HG02798 (cell line): ENCODE measurements around the gene KRTAP12-1.
"Not testable (repeated sequence)": the region's sequence is repeated elsewhere in the genome, so short reads cannot be mapped to it uniquely, and the experiment has no call there.

Experiments
- ATAC-seq: cut with Tn5 transposase; IDR thresholded peaks from one replicate; pipeline ENCODE4 v1.9.1; 2021; ENCODE audit warnings: mild to moderate bottlenecking; ENCODE audit not compliant: unreplicated experiment, poor library complexity

KRTAP12-1 gene

GRCh38 chr21:44681152-44681551 lies 811 bp downstream of the KRTAP12-1 start:
- ATAC-seq: no peak

- ATAC-seq: no peak
Measured at GRCh38 chr21:44677881-44678280, 4.1 kb downstream of the KRTAP12-1 start.

- ATAC-seq: no peak
Measured at GRCh38 chr21:44671911-44672310, 10.1 kb downstream of the KRTAP12-1 start.

GRCh38 chr21:44670642-44671432 lies 11.1 kb downstream of the KRTAP12-1 start:
- no peak for ATAC-seq

- ATAC-seq: no peak
Measured at GRCh38 chr21:44667612-44668011, 14.4 kb downstream of the KRTAP12-1 start.

- ATAC-seq: no peak
Measured at GRCh38 chr21:44666401-44667320, 15.3 kb downstream of the KRTAP12-1 start, which contains the start of gene KRTAP12-2. TSS of gene KRTAP12-2 (minus strand) at chr21:44666927. CDS start at chr21:44666886, 41 bp downstream.

GRCh38 chr21:44664691-44665090 lies 17.3 kb downstream of the KRTAP12-1 start:
- ATAC-seq: no peak

GRCh38 chr21:44661567-44661966 lies 20.4 kb downstream of the KRTAP12-1 start:
- ATAC-seq: not testable (repeated sequence)

- no peak for ATAC-seq
Measured at GRCh38 chr21:44658913-44659595, 22.9 kb downstream of the KRTAP12-1 start.

GRCh38 chr21:44658541-44658910 lies 23.4 kb downstream of the KRTAP12-1 start:
- no peak for ATAC-seq

- no peak for ATAC-seq
Measured at GRCh38 chr21:44657635-44658540, 24.1 kb downstream of the KRTAP12-1 start, which contains the start of gene KRTAP12-3. TSS of gene KRTAP12-3 (plus strand) at chr21:44657932. CDS start at chr21:44657980, 48 bp downstream.

- no peak for ATAC-seq
Measured at GRCh38 chr21:44656868-44657267, 25.1 kb downstream of the KRTAP12-1 start.

- no peak for ATAC-seq
Measured at GRCh38 chr21:44654576-44655175, 27.3 kb downstream of the KRTAP12-1 start, which contains the start of gene KRTAP12-4. TSS of gene KRTAP12-4 (minus strand) at chr21:44654659. CDS start at chr21:44654614, 45 bp downstream.

GRCh38 chr21:44653656-44654575 lies 28.0 kb downstream of the KRTAP12-1 start:
- ATAC-seq: no peak

GRCh38 chr21:44653123-44653522 lies 28.8 kb downstream of the KRTAP12-1 start:
- ATAC-seq: no peak

- ATAC-seq: no peak
Measured at GRCh38 chr21:44650973-44651675, 30.8 kb downstream of the KRTAP12-1 start.

- no peak for ATAC-seq
Measured at GRCh38 chr21:44650265-44650972, 31.5 kb downstream of the KRTAP12-1 start.
